SK-N-SH (cell line): Measurements from ENCODE around the gene SON. TPM values are rescaled to one million over a fixed set of nuclear protein-coding genes. Genes with fewer than 3 reads are reported as not detected.

ENCODE experiments used
- CTCF ChIA-PET: fragments of 300-600, 350-600 bp; formaldehyde crosslinking; extraction: SDS; loops from one replicate; lab custom pipeline; 2021; lab: Yijun Ruan, JAX
- POLR2A ChIA-PET: fragments of 350-600 bp; sonication (Branson Sonifier 250); formaldehyde crosslinking; extraction: SDS; loops from one replicate; lab custom pipeline; 2020; ENCODE audit warnings: antibody characterized with exemption, inconsistent platforms; lab: Yijun Ruan, JAX
- DNase-seq: peaks from one replicate; pipeline ENCODE4 v3.0.0; 2012
- H2AFZ ChIP-seq: fragments of 200-600 bp; sonication (generic); 2 replicates; pipeline ENCODE4 v1.8.1; 2016; ENCODE audit warnings: antibody characterized with exemption, mild to moderate bottlenecking, low read depth
- H3F3A ChIP-seq: fragments of 200-600 bp; sonication (generic); replicated peaks from 2 replicates; pipeline ENCODE3; 2016; ENCODE audit warnings: antibody characterized with exemption, mild to moderate bottlenecking; ENCODE audit not compliant: insufficient read depth
- H3K27ac ChIP-seq, 2 experiments: fragments of 200-500 bp in 1 of 2; fragments of 200-600 bp in 1 of 2; sonication (Bioruptor generic) in 1 of 2; sonication (generic), shearing (Covaris generic) in 1 of 2; 2 replicates each; pipeline versions ENCODE4 v1.5.1 to v1.6.1; 2014 to 2016; ENCODE audit warnings: low read depth in 2 of 2, inconsistent platforms in 1 of 2, low read length in 1 of 2, mild to moderate bottlenecking in 1 of 2, mixed read lengths in 1 of 2
- H3K27me3 ChIP-seq: fragments of 200-600 bp; sonication (generic), shearing (Covaris generic); 2 replicates; pipeline ENCODE4 v1.6.1; 2016; ENCODE audit warnings: mixed run types; ENCODE audit not compliant: insufficient read depth
- H3K36me3 ChIP-seq, 2 experiments: fragments of 200-500 bp in 1 of 2; fragments of 200-600 bp in 1 of 2; sonication (Bioruptor generic) in 1 of 2; sonication (generic) in 1 of 2; replicated peaks in 1 of 2; 2 replicates each; pipeline versions ENCODE3 to v1.5.1; 2014 to 2016; ENCODE audit warnings: low read length in 1 of 2, mild to moderate bottlenecking in 1 of 2; ENCODE audit not compliant: insufficient read depth in 2 of 2, control insufficient read depth in 1 of 2
- H3K4me1 ChIP-seq, 2 experiments: fragments of 200-500 bp in 1 of 2; fragments of 200-600 bp in 1 of 2; sonication (Bioruptor generic) in 1 of 2; sonication (generic), shearing (Covaris generic) in 1 of 2; 2 replicates each; pipeline versions ENCODE4 v1.5.1 to v1.6.1; 2014 to 2016; ENCODE audit warnings: low read depth in 1 of 2, low read length in 1 of 2, mixed run types in 1 of 2; ENCODE audit not compliant: insufficient read depth in 2 of 2, control insufficient read depth in 1 of 2
- H3K4me2 ChIP-seq: fragments of 200-600 bp; sonication (generic), shearing (Covaris generic); 2 replicates; pipeline ENCODE4 v1.6.1; 2017; ENCODE audit warnings: mixed run types
- H3K4me3 ChIP-seq, 2 experiments: fragments of 200-500 bp in 1 of 2; fragments of 200-600 bp in 1 of 2; sonication (Bioruptor generic) in 1 of 2; sonication (generic), shearing (Covaris generic) in 1 of 2; 2 replicates each; pipeline versions ENCODE4 v1.5.1 to v1.8.1; 2014 to 2016; ENCODE audit warnings: low read depth in 2 of 2, inconsistent platforms in 1 of 2, low read length in 1 of 2, mild to moderate bottlenecking in 1 of 2, mixed read lengths in 1 of 2, moderate library complexity in 1 of 2
- H3K79me2 ChIP-seq: fragments of 200-600 bp; sonication (generic); 2 replicates; pipeline ENCODE4 v1.8.1; 2017; ENCODE audit warnings: mild to moderate bottlenecking; ENCODE audit not compliant: insufficient read depth
- H3K9ac ChIP-seq: fragments of 200-600 bp; sonication (generic); 2 replicates; pipeline ENCODE4 v1.6.1; 2017; ENCODE audit warnings: mixed run types
- H3K9me2 ChIP-seq: fragments of 200-600 bp; sonication (generic); 2 replicates; pipeline ENCODE4 v1.6.1; 2017; ENCODE audit warnings: mixed run types
- H3K9me3 ChIP-seq: fragments of 200-600 bp; sonication (generic); 2 replicates; pipeline ENCODE4 v1.6.1; 2017; ENCODE audit warnings: mixed run types, mild to moderate bottlenecking, moderate library complexity
- H4K20me1 ChIP-seq: fragments of 200-600 bp; sonication (generic); 2 replicates; pipeline ENCODE4 v1.6.1; 2017; ENCODE audit warnings: mild to moderate bottlenecking, mixed run types; ENCODE audit not compliant: insufficient read depth
- CHD2 ChIP-seq: fragments of 150-350 bp; IDR thresholded peaks from 2 replicates; pipeline ENCODE4 v1.6.1; 2018; ENCODE audit warnings: low read length; ENCODE audit not compliant: partially characterized antibody
- CTCF ChIP-seq: fragments of 200-600 bp; sonication (generic); IDR thresholded peaks from 2 replicates; pipeline ENCODE4 v1.6.1; 2017; ENCODE audit warnings: antibody characterized with exemption, mild to moderate bottlenecking, moderate library complexity
- ELF1 ChIP-seq: IDR thresholded peaks from 2 replicates; pipeline ENCODE4 v1.4.0; 2012
- FOSL2 ChIP-seq: IDR thresholded peaks from 2 replicates; pipeline ENCODE4 v1.4.0; 2012; ENCODE audit warnings: low read depth, mild to moderate bottlenecking, moderate library complexity, borderline replicate concordance
- FOXM1 ChIP-seq: IDR thresholded peaks from 2 replicates; pipeline ENCODE4 v1.4.0; 2012; ENCODE audit warnings: low read depth, mild to moderate bottlenecking
- GABPA ChIP-seq: IDR thresholded peaks from 2 replicates; pipeline ENCODE4 v1.4.0; 2012; ENCODE audit warnings: low read depth, mild to moderate bottlenecking
- JUND ChIP-seq: IDR thresholded peaks from 2 replicates; pipeline ENCODE4 v1.4.0; 2012
- MAX ChIP-seq: IDR thresholded peaks from 2 replicates; pipeline ENCODE4 v1.4.0; 2012; ENCODE audit warnings: low read depth
- MEF2A ChIP-seq: IDR thresholded peaks from 2 replicates; pipeline ENCODE4 v1.4.0; 2012; ENCODE audit warnings: low read depth, borderline replicate concordance
- NRF1 ChIP-seq: IDR thresholded peaks from 2 replicates; pipeline ENCODE4 v1.6.1; 2012; ENCODE audit warnings: low read depth, mild to moderate bottlenecking, low read length
- RCOR1 ChIP-seq: fragments of 150-350 bp; IDR thresholded peaks from 2 replicates; pipeline ENCODE4 v1.6.1; 2017; ENCODE audit warnings: antibody characterized with exemption, low read length
- RXRA ChIP-seq: IDR thresholded peaks from 2 replicates; pipeline ENCODE4 v1.4.0; 2012; ENCODE audit warnings: low read depth, mild to moderate bottlenecking, borderline replicate concordance
- TCF12 ChIP-seq: IDR thresholded peaks from 2 replicates; pipeline ENCODE4 v1.4.0; 2012
- TEAD4 ChIP-seq: IDR thresholded peaks from 2 replicates; pipeline ENCODE4 v1.4.0; 2012; ENCODE audit warnings: mild to moderate bottlenecking, borderline replicate concordance; ENCODE audit not compliant: insufficient read depth
- USF1 ChIP-seq: IDR thresholded peaks from 2 replicates; pipeline ENCODE4 v1.4.0; 2012; ENCODE audit warnings: low read depth, borderline replicate concordance
- USF2 ChIP-seq: fragments of 150-350 bp; IDR thresholded peaks from 2 replicates; pipeline ENCODE4 v1.6.1; 2017; ENCODE audit warnings: antibody characterized with exemption, low read length, low read depth, borderline replicate concordance
- YY1 ChIP-seq: IDR thresholded peaks from 2 replicates; pipeline ENCODE4 v1.4.0; 2012; ENCODE audit warnings: low read depth, mild to moderate bottlenecking
- ZBTB33 ChIP-seq: IDR thresholded peaks from 2 replicates; pipeline ENCODE4 v1.4.0; 2012; ENCODE audit warnings: low read depth, borderline replicate concordance
- WGBS: methylation state at CpG from one replicate; pipeline ENCODE4 v1.1.6; 2017; ENCODE audit warnings: low lambda C conversion rate; 5-methylcytosine and 5-hydroxymethylcytosine counted together
- polyA plus RNA-seq, 3 experiments: library from polyadenylated mRNA; depleted of rRNA; stranded (reverse); fragments of >200 nt; gene quantifications; 2 replicates each; pipeline ENCODE4 v1.2.3, GENCODE V29; 2012

SON gene
- polyA plus RNA-seq, 1 of the 3 experiments (the other 2 are of a cell fraction) = 45.9 TPM

- Histone ChIP-seq H3K4me1 (peaks cover 8 to 10% of the 10 kb centered on the region in 2 experiments; a peak in 3 of 4 replicates), H3K4me2 (peak overlapping the region; percentile 76), H3F3A (peaks cover 41% of the 10 kb centered on the region), H4K20me1 (peaks cover 62% of the 10 kb centered on the region), H3K9ac (peak overlapping the region; percentile 97), H3K4me3 (peak overlapping the region; percentile 78), H3K27ac (peak overlapping the region in 1 of 2 experiments; percentile 99; a peak in 1 of 4 replicates), H3K9me3 (no peaks in the 10 kb centered on the region), H2AFZ (no peak overlapping the region), H3K27me3 (no peaks in the 10 kb centered on the region), H3K79me2 (peaks cover 90% of the 10 kb centered on the region), H3K9me2 (no peaks in the 10 kb centered on the region), H3K36me3 (peaks cover 28 to 39% of the 10 kb centered on the region in 2 experiments)
- CTCF ChIA-PET = interaction anchor here (0.7 to 1.7 kb wide), 3 partner anchors 13 to 61 kb away, joined by 3 to 7 read pairs (median 3); no protein-coding TSS in a partner anchor
- POLR2A ChIA-PET = no interaction called here
- WGBS = 12% methylated on average over 8 of the region's 8 CpGs
- no peak for TF ChIP-seq MAX
- TF ChIP-seq JUND = no peak
- no peak for TF ChIP-seq FOSL2
- TF ChIP-seq TCF12 = no peak
- no peak for TF ChIP-seq ZBTB33
- no peak for TF ChIP-seq USF2
- no peak for TF ChIP-seq CHD2
- no peak for TF ChIP-seq TEAD4
- no peak for TF ChIP-seq USF1
- no peak for TF ChIP-seq FOXM1
- TF ChIP-seq YY1 = no peak
- no peak for TF ChIP-seq MEF2A
- TF ChIP-seq RXRA = no peak
- no peak for TF ChIP-seq NRF1
- no peak for TF ChIP-seq RCOR1
- TF ChIP-seq ELF1 = no peak
- no peak for TF ChIP-seq GABPA
- TF ChIP-seq CTCF = no peak
- DNase-seq = no peak
These were observed 1.8 kb downstream of the SON start for GRCh38 chr21:33544451-33545195.
